AG08396 (cell line): ENCODE data around the gene CCDC59.

Source experiments
- DNase-seq: peaks from one replicate; pipeline ENCODE4 v3.0.0; 2012; ENCODE audit warnings: low spot score, mixed read lengths

CCDC59 gene

DNA sequence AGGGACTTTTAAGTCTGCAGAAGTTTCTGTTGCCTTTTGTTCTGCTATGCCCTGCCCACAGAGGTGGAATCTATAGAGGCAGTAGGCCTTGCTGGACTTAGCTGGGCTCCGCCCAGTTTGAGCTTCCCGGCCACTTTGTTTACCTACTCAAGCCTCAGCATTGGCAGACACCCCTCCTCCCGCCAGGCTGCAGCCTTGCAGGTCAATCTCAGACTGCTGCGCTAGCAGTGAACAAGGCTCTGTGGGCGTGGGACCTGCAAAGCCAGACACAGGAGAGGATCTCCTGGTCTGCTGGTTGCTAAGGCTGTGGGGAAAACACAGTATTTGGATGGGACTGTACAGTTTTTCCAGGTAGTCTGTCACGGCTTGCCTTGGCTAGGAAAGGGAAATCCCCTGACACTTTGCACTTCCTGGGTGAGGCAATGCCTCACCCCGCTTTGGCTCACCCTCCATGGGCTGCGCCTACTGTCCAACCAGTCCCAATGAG is 43.7 kb downstream of the CCDC59 start:
- DNase-seq = no peak
